GM19025 (cell line): ENCODE data around the gene BIRC2.

Experiments
- ATAC-seq: cut with Tn5 transposase; IDR thresholded peaks from one replicate; pipeline ENCODE4 v1.9.1; 2021; ENCODE audit warnings: mild to moderate bottlenecking, low read depth, moderate library complexity; ENCODE audit not compliant: unreplicated experiment

BIRC2 gene

DNA sequence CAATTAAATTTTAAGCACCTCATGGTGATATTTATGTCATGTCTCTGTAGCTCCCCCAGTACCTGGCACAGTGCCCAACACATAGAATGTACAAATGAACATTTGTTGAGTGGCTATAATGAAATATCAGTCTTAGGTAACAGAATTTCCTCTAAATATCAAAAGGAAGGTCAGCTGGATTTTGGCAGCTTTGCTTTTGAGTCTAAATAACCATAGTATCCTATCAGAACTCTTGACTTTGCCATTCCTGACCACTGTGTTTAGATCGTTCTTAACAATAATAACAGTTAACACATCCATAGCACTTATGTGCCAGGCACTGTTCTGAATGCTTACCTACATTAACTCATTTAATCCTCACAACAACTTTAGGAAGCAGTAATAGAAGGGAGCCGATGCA, 79.0 kb downstream of the BIRC2 start:
- ATAC-seq = no peak

DNA sequence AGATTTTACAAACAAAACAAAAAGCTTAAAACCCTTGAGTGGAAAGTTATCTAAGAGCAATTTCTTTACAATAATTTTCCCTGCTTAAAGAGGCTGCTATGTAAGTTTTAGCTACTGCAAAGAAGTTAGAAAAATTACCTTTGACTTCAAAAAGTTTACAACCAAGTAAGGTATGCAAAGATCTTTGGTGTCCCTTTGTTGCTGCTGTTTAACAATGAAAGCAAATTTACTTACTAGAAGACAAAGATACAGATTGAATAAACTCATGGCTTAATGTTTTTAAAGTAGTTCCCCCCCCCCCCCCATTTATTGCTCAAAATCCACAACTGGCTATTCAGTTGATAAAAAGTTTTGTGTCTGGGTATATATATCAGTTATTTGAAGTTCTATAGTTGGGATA, 79.6 kb downstream of the BIRC2 start:
- ATAC-seq = no peak

DNA sequence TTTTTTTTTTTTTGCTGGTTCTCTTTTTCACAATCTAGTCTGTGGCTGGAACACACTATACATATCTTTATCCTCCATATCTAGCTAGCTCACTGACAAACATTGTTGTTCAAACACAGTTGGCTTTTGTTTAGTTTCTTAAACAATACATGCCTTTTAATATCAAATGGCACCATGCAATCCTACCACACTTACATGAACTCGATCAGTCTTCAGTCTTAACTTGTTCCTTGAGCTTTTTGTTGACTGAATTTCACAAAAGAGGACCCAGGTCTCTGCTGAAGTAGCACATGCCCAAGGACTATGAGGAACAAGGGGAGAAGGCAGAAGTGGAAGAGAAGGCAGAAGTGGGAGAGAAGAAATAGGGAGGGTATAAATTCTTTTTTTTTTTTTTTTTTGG, 80.1 kb downstream of the BIRC2 start:
- no peak for ATAC-seq
